HG02943 (cell line): ENCODE data around the gene ZNF670.
"Not testable (repeated sequence)": the region's sequence is repeated elsewhere in the genome, so short reads cannot be mapped to it uniquely, and the experiment has no call there.

Experiments
- ATAC-seq: cut with Tn5 transposase; IDR thresholded peaks from one replicate; pipeline ENCODE4 v1.9.1; 2021; ENCODE audit warnings: mild to moderate bottlenecking, low read depth, moderate library complexity; ENCODE audit not compliant: unreplicated experiment

The ZNF670 gene

GRCh38 chr1:247078258-247079140, at the start of gene ZNF670:
TSS of gene ZNF670 (minus strand) at chr1:247078811. CDS start at chr1:247078596, 215 bp downstream.
- peak; percentile 99 for ATAC-seq

GRCh38 chr1:247127519-247128282, 49.1 kb upstream of the ZNF670 start:
- ATAC-seq, result not testable (repeated sequence)

DNA sequence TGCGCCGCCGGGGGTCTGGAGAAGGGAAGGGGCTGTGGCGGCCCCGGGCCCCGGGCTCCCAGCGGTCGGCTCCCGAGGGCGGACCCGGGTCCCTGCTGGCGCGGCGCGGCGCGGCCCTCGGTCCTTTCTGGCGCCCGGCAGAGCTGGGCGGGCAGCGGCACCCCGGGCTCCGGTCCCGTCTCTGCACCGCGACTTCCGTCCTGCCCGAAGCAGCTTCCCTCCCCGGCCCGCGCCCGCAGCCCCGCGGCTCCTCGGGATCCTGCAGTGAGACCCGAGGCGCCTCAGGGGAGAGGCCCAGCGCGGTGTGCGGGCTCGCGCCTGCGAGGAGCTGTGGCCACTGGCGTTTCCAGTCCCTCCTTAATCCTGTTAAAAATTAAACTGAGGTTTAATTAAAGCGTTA, 48.0 kb upstream of the ZNF670 start:
- peak; percentile 63 for ATAC-seq

- peak; percentile 95 for ATAC-seq
Measured at GRCh38 chr1:247126166-247126565, 47.6 kb upstream of the ZNF670 start.

DNA sequence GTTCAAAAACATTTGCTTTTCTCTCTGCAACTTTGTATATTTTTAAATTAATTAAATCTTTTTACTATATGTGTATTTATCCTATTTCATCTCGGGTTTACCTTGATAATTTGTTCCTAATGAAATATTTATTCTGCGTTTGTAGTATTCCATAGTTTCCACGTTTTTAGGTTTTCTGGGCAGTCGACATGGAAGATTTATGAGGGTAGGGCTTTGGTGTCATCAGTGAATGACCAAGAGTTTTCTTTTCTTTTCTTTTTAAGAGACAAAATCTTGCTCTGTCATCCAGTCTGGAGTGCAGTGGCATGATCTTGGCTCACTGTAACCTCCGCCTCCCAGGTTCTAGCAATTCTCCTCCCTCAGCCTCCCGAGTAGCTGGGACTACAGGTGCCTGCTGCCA, 42.8 kb upstream of the ZNF670 start:
- ATAC-seq, result no peak

GRCh38 chr1:247120408-247120668, 41.7 kb upstream of the ZNF670 start:
- not testable (repeated sequence) for ATAC-seq

DNA sequence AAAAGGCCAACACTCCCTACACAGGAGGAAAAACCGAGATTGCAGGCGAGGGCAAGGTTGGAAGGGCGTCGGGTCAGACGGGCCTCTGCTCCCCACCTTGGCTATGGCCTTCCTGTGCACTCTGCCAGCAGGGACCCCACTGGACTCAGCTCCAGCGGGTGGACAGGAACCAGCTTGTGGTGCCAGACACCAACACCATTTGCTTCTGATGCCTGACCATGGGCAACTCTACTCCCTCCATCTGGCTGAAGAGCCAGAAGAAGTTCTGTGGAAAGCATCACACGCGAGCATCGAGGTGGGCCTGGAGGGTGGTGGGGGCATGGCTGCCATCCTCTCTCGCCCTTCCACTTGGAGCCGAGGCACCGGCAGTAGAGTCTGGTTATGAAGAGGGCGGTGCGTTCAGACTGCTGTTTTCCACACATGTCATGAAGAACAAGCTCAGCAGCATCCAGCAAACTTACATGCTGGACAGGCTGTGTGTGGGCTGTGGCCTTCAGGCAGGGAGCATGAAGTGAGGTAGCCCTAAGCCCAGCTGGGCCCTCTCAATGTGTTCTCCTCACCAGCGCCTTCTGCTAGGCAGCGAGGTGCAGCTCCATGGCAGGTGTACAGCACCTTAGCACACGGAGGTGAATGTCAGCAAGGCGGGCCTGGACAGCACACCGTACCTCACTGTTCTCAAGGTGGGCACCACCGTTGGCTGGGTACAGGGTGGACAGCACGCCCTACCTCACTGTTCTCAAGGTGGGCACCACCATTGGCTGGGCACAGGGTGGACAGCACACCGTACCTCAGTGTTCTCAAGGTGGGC, 41.2 kb upstream of the ZNF670 start:
- no peak for ATAC-seq

- no peak for ATAC-seq
Measured at GRCh38 chr1:247118946-247119446, 40.4 kb upstream of the ZNF670 start.

- no peak for ATAC-seq
Measured at GRCh38 chr1:247115545-247115944, 36.9 kb upstream of the ZNF670 start.

DNA sequence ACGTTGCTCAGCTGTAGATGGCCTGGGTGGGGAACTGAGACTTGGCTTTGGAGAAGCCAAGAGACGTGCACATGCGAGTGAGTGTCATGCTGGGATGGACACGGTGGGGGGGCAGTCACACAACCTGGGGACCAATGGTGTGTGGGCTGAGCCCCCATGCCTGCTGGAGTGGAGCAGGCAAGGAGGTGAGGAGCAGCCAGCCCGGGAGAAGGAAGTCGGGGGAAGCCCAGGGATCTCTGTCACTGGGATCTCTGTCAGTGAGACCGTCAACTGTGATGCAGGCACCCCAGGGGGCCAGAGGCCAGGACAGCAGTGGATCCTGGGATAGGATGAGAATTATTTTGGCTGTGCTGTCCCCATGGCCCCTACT, 36.5 kb upstream of the ZNF670 start:
- no peak for ATAC-seq

DNA sequence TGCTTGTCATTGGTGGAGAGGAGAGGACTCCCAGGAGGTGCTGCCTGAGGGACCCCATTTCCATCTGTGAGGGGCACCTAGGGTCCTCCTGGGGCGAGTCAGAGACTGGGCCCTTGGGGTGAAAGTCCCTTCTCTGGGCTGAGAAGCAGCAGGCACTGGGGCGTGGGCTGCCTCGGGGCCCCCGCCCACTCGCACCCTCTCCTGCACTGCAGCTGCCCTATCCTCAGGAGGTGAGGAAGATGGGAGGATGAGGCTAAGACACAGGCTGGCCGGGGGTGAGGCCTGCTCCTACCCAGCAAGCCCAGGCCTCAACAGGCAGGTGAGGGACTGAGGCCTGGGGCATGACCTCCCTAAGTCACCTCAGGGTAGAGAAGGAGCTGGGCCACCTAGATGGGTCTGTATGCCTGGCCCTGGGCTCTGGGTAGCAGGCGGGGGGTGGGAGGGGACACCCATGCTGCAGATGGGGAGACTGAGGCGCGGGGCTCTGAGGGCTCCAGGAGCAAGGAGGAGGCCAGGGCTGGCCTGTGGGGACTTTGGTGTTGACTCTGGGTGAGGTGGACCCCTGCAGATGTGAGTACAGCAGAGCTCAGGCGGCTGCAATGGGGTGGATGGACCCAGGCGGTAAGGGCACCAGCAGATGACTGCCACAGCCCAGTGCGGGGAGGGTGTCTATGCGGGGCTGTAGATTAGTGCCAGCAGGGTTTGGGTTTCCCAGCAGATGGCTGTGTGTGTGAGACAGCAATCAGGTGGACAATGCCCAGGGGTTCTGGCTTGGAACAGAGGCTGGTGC, 35.9 kb upstream of the ZNF670 start:
- no peak for ATAC-seq

DNA sequence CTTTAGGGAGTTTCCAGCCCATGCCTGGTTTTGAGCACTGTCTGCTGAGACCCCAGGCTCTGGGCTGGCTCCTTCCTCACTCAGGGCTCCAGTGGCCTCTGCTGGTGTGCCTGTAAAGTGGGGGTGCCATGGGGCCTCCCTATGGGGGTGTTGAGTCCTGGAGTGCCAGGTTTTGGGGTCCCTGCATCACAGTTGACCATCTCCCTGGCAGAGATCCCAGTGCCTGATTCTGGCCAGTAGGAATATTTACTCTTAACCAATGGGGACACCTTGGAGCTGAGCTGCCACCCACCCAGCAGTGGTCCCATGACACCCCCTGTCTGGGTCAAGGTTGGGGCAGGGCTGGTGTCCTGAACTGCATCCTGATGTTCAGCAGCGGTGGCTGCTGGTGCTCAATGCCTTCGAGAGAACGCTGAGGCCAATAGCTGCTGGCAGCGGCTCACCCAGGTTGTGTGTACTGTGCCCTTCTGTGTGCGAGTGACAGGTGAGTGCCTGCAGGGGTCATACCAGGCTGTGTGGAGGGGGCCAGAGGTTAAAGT, 35.2 kb upstream of the ZNF670 start:
- no peak for ATAC-seq

GRCh38 chr1:247113094-247113497, 34.5 kb upstream of the ZNF670 start:
- ATAC-seq, result no peak

- no peak for ATAC-seq
Measured at GRCh38 chr1:247112479-247112781, 33.8 kb upstream of the ZNF670 start.

GRCh38 chr1:247111700-247112478, 33.3 kb upstream of the ZNF670 start:
- no peak for ATAC-seq

GRCh38 chr1:247111259-247111699, 32.7 kb upstream of the ZNF670 start:
- no peak for ATAC-seq

GRCh38 chr1:247110627-247111258, 32.1 kb upstream of the ZNF670 start:
- no peak for ATAC-seq

DNA sequence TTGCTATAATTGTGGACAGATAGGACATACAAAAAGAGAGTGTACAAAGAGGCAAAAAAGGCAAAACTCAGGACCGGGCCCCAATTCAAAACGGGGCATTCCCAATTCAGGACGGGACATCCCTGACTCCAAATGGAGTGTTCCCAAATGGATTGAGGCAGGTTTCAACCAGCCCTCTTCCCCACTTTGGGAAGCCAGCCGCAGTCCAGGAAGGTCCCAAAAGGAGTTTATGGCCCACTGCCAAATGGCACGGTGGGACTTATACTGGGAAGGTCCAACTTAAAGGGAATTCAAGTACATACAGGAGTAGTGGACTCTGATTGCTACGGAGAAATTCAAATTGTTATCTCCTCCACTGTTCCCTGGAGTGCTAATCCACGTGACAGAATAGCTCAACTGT, 29.1 kb upstream of the ZNF670 start:
- ATAC-seq, result no peak

- no peak for ATAC-seq
Measured at GRCh38 chr1:247105966-247106365, 27.4 kb upstream of the ZNF670 start.
